OCI-LY1 (cell line): ENCODE results near the gene DNAH7.

Source experiments
- H2AFZ ChIP-seq: fragments of 200-600 bp; sonication (generic), shearing (Covaris generic); 2 replicates; pipeline ENCODE4 v1.6.0; 2014; ENCODE audit warnings: antibody characterized with exemption, mild to moderate bottlenecking, low read length
- H3F3A ChIP-seq: fragments of 200-600 bp; sonication (generic), shearing (Covaris generic); 2 replicates; pipeline ENCODE4 v1.6.0; 2014; ENCODE audit warnings: mild to moderate bottlenecking, antibody characterized with exemption, low read length, moderate library complexity; ENCODE audit not compliant: insufficient read depth
- H3K27ac ChIP-seq: fragments of 200-600 bp; sonication (generic); 2 replicates; pipeline ENCODE4 v1.5.1; 2014; ENCODE audit warnings: low read length, mixed run types, mild to moderate bottlenecking, low read depth; ENCODE audit not compliant: poor library complexity, severe bottlenecking
- H3K27me3 ChIP-seq: fragments of 200-600 bp; sonication (generic); 2 replicates; pipeline ENCODE4 v1.6.0; 2014; ENCODE audit warnings: antibody characterized with exemption, mild to moderate bottlenecking, low read length, moderate library complexity; ENCODE audit not compliant: insufficient read depth
- H3K36me3 ChIP-seq: fragments of 200-600 bp; sonication (generic); 2 replicates; pipeline ENCODE4 v1.6.1; 2014; ENCODE audit warnings: mild to moderate bottlenecking, antibody characterized with exemption, low read length, moderate library complexity, mixed read lengths; ENCODE audit not compliant: insufficient read depth
- H3K4me1 ChIP-seq: fragments of 200-600 bp; sonication (generic); 2 replicates; pipeline ENCODE4 v1.5.1; 2014; ENCODE audit warnings: mild to moderate bottlenecking, low read length, moderate library complexity; ENCODE audit not compliant: insufficient read depth, severe bottlenecking
- H3K4me2 ChIP-seq: fragments of 200-600 bp; sonication (generic), shearing (Covaris generic); 2 replicates; pipeline ENCODE4 v1.6.1; 2014; ENCODE audit warnings: low read length
- H3K4me3 ChIP-seq: fragments of 200-600 bp; sonication (generic); 2 replicates; pipeline ENCODE4 v1.5.1; 2014; ENCODE audit warnings: low read length, low read depth, mild to moderate bottlenecking, mixed read lengths; ENCODE audit not compliant: poor library complexity, severe bottlenecking
- H3K79me2 ChIP-seq: fragments of 200-600 bp; shearing (Covaris generic); 2 replicates; pipeline ENCODE4 v1.6.1; 2016; ENCODE audit warnings: mixed run types, low read length, mixed read lengths; ENCODE audit not compliant: insufficient read depth
- H3K9ac ChIP-seq: fragments of 200-600 bp; sonication (generic), shearing (Covaris generic); 2 replicates; pipeline ENCODE4 v1.6.1; 2014; ENCODE audit warnings: mild to moderate bottlenecking, low read length, mixed read lengths
- H3K9me2 ChIP-seq: fragments of 200-600 bp; sonication (generic), shearing (Covaris generic); 2 replicates; pipeline ENCODE4 v1.6.1; 2014; ENCODE audit warnings: low read depth, mild to moderate bottlenecking, low read length, mixed read lengths
- H3K9me3 ChIP-seq: fragments of 200-600 bp; shearing (Covaris generic); 2 replicates; pipeline ENCODE4 v1.6.1; 2014; ENCODE audit warnings: low read length, mixed read lengths
- H4K20me1 ChIP-seq: fragments of 200-600 bp; sonication (generic), shearing (Covaris generic); 2 replicates; pipeline ENCODE4 v1.6.0; 2016; ENCODE audit warnings: mild to moderate bottlenecking, low read length; ENCODE audit not compliant: insufficient read depth
- EZH2 ChIP-seq: fragments of 200-600 bp; sonication (generic), shearing (Covaris generic); IDR thresholded peaks from 2 replicates; pipeline ENCODE4 v1.8.0; 2017; ENCODE audit warnings: borderline replicate concordance, mixed run types, mild to moderate bottlenecking, antibody characterized with exemption, low read length, moderate library complexity, mixed read lengths
- TF ChIP-seq, protein P1 (sequence below): fragments of 200-600 bp; sonication (generic), shearing (Covaris generic); IDR thresholded peaks from 2 replicates; pipeline ENCODE4 v1.5.1; 2017; ENCODE audit warnings: mild to moderate bottlenecking, antibody characterized with exemption, low read length, moderate library complexity, mixed read lengths

DNAH7 gene

DNA sequence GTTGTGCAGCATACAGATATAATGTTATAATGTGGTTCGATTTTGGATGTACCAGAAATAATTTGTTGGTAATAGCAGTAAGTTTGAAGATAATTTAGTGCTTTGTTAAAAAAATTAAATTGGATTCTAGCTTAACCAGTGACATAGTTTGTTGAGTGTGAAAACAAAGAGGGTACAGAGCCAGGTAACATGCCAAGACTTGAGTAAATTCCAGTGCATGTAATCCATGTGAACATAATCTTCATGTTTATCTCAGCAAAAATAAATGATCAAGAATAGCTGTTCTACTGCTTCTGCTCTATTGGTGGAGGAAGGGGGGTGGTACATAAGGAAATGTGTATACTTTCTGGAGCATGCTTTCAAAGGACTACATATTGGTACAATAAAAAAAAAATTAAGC lies 165.8 kb downstream of the DNAH7 start:
- no peak overlapping the region for H3K4me2 ChIP-seq
- H3K4me3 ChIP-seq, result no peak overlapping the region
- no peak overlapping the region for H3K27ac ChIP-seq
- no peaks in the 10 kb centered on the region for H3K9me3 ChIP-seq
- no peaks in the 10 kb centered on the region for H3K4me1 ChIP-seq
- H2AFZ ChIP-seq, result no peak overlapping the region
- H3K27me3 ChIP-seq, result no peaks in the 10 kb centered on the region
- no peaks in the 10 kb centered on the region for H3K9me2 ChIP-seq
- TF ChIP-seq, protein P1, sequence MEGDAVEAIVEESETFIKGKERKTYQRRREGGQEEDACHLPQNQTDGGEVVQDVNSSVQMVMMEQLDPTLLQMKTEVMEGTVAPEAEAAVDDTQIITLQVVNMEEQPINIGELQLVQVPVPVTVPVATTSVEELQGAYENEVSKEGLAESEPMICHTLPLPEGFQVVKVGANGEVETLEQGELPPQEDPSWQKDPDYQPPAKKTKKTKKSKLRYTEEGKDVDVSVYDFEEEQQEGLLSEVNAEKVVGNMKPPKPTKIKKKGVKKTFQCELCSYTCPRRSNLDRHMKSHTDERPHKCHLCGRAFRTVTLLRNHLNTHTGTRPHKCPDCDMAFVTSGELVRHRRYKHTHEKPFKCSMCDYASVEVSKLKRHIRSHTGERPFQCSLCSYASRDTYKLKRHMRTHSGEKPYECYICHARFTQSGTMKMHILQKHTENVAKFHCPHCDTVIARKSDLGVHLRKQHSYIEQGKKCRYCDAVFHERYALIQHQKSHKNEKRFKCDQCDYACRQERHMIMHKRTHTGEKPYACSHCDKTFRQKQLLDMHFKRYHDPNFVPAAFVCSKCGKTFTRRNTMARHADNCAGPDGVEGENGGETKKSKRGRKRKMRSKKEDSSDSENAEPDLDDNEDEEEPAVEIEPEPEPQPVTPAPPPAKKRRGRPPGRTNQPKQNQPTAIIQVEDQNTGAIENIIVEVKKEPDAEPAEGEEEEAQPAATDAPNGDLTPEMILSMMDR, result no peak
- no peak for TF ChIP-seq EZH2
- no peaks in the 10 kb centered on the region for H3K36me3 ChIP-seq
- no peaks in the 10 kb centered on the region for H4K20me1 ChIP-seq
- H3F3A ChIP-seq, result no peaks in the 10 kb centered on the region
- H3K9ac ChIP-seq, result no peak overlapping the region
- H3K79me2 ChIP-seq, result no peaks in the 10 kb centered on the region

DNA sequence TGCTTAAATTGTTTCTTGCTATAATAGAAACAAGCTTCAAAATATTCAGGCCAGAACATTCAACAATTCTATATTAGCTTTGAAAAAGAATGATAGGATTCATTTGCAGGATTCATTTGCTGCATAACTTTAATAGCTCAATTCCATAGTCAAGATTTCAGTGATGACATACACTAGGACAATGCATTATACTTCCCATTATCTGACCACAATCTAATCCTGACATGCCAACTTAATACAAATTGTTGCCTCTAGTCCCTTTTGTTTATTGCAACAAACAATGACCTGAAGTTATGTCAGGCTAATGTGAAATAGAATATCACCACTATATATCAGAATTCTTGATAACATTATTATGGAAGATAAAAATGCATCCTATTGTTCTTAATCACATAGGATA lies 169.4 kb downstream of the DNAH7 start:
- no peak for TF ChIP-seq EZH2
- TF ChIP-seq, protein P1, result no peak
- Histone ChIP-seq H3K4me1 (no peaks in the 10 kb centered on the region), H3K79me2 (no peaks in the 10 kb centered on the region), H3K4me2 (no peak overlapping the region), H3K9ac (no peak overlapping the region), H2AFZ (no peak overlapping the region), H3K9me2 (no peaks in the 10 kb centered on the region), H3F3A (no peaks in the 10 kb centered on the region), H3K36me3 (no peaks in the 10 kb centered on the region), H3K4me3 (no peak overlapping the region), H3K27ac (no peak overlapping the region), H4K20me1 (no peaks in the 10 kb centered on the region), H3K27me3 (no peaks in the 10 kb centered on the region), H3K9me3 (no peaks in the 10 kb centered on the region)

DNA sequence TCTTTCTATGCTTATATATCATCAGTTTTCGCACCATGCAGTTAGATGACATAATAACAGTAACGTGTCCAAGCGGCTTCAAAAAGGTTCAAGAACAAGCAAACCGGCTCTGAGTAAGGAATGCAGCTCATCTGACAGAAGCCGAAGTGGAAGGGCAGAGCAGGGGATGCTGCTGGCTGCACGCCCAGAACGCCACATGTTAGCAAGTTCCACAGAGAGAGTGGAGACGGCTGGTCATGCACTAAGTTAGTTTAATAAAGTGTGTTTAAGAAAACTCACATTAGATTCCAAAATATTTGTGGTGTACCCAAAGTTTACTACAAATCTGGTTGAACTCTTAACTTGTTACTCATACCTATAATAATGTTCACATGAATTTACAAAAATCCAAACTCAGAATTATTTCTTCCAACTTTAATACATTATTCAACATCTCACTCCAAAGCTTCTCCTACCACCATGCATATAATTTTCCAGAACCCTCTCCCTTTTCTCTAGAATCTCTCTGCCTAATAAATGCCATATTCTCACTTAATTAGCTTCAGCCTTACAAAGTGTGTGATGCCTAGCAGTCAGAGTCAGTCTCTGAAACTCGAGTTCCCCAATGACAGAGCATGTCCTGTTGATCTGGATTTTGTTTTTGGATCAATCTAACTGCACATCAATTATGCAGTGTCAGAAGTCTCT lies 170.0 kb downstream of the DNAH7 start:
- Histone ChIP-seq H3K9ac (no peak overlapping the region), H3K27ac (no peak overlapping the region), H3K9me2 (no peaks in the 10 kb centered on the region), H4K20me1 (no peaks in the 10 kb centered on the region), H3K4me1 (no peaks in the 10 kb centered on the region), H3K4me2 (no peak overlapping the region), H3K9me3 (no peaks in the 10 kb centered on the region), H3F3A (no peaks in the 10 kb centered on the region), H2AFZ (no peak overlapping the region), H3K79me2 (no peaks in the 10 kb centered on the region), H3K36me3 (no peaks in the 10 kb centered on the region), H3K27me3 (no peaks in the 10 kb centered on the region), H3K4me3 (no peak overlapping the region)
- TF ChIP-seq, protein P1, result no peak
- TF ChIP-seq EZH2, result no peak
